Fibroblast of the aortic adventitia (primary cell): ENCODE measurements around the gene IFNA17. TPM values are rescaled to one million over a fixed set of nuclear protein-coding genes. Genes with fewer than 3 reads are reported as not detected.
"Not testable (repeated sequence)": the region's sequence is repeated elsewhere in the genome, so short reads cannot be mapped to it uniquely, and the experiment has no call there.

Source experiments
- DNase-seq: peaks from one replicate; pipeline ENCODE4 v3.0.0-alpha.2; 2010; ENCODE audit warnings: low read depth
- H3K4me3 ChIP-seq: 2 replicates; pipeline ENCODE4 v1.5.1; 2011; ENCODE audit warnings: low read depth, mild to moderate bottlenecking, control low read depth, low read length, moderate library complexity
- total RNA-seq: library from RNA; depleted of rRNA; stranded (reverse); fragments of >200 nt; gene quantifications from 2 replicates; pipeline ENCODE4 v1.2.3, GENCODE V29; 2012; ENCODE audit warnings: low replicate concordance
- TF ChIP-seq, protein P1 (sequence below): IDR thresholded peaks from 2 replicates; pipeline ENCODE4 v1.5.1; 2011; ENCODE audit warnings: mild to moderate bottlenecking, low read length, control low read depth, inconsistent platforms; ENCODE audit not compliant: insufficient read depth

IFNA17 gene
- total RNA-seq, 1 donor: not detected

- TF ChIP-seq, protein P1, sequence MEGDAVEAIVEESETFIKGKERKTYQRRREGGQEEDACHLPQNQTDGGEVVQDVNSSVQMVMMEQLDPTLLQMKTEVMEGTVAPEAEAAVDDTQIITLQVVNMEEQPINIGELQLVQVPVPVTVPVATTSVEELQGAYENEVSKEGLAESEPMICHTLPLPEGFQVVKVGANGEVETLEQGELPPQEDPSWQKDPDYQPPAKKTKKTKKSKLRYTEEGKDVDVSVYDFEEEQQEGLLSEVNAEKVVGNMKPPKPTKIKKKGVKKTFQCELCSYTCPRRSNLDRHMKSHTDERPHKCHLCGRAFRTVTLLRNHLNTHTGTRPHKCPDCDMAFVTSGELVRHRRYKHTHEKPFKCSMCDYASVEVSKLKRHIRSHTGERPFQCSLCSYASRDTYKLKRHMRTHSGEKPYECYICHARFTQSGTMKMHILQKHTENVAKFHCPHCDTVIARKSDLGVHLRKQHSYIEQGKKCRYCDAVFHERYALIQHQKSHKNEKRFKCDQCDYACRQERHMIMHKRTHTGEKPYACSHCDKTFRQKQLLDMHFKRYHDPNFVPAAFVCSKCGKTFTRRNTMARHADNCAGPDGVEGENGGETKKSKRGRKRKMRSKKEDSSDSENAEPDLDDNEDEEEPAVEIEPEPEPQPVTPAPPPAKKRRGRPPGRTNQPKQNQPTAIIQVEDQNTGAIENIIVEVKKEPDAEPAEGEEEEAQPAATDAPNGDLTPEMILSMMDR: peak; percentile 33
- not testable (repeated sequence) for H3K4me3 ChIP-seq
- peak; percentile 4 for DNase-seq
These were observed 32.9 kb downstream of the IFNA17 start for GRCh38 chr9:21194867-21195776.

DNA sequence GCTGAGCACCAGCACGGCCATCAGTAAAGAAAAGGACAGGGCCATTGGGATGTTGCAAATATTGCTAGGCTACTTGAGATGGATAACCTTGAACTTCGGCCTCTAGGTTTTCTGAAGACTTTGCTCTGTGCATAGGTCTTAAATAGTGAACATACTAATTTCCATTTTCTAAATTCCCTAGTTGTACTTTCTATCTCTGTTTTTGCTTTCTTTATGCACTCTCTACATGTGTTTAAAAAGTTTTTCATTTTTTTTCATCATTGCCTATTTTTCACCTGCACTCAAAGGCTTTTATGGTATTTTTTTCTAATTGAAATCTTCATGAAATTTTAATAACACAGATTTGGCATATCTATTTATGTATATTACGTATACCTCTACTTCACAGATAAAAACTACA lies 40.5 kb downstream of the IFNA17 start, which contains the start of gene IFNA4:
TSS of gene IFNA4 (minus strand) at position 101 of the 400 bp plus-strand sequence. CDS start at position 45, 56 bp downstream.
- DNase-seq, H3K4me3 ChIP-seq: not testable (repeated sequence)

DNA sequence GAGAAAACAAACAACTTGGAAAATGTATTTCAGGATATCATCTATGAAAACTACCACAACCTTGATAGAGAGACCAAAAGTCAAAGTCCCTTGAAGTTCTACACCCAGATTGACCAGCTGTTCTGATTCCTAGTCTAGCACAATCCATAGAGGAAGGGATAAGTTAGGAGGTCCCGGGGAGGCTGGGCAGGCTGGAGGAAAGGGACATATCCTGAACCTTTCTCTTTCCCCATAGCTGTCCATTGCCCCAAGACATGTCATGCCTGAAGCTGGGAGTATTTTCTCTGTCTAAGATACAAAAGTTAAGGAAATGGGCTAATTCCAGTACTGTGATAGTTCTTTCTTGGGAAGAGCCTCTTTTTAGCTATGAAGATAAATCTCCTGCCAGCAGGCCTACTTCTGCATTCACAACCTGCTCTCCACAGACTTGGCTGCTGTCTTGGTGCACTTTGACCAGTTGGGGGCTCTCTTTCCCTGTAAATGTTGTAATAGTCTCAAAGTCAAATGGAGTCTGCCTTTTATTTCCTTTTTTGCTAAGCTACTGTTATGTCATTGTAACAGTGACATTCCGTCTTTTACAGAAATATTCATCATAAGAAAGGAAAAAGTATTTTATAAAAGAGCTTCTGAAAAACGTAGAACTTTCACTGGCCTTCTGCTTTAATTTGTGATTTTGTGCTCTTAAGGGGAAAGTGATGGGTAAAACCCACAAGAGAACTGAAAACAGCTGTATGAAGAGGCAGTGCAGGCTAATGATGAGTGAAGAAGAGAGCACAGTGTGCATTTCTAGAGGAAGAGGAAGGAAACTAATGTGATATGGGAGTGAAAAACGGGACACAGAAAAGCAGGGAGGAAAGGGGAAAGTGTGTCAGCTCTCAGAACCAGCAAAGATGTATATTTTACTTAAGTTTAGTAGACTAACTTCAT lies 44.9 kb downstream of the IFNA17 start:
- TF ChIP-seq, protein P1: peak; percentile 49
- peak; percentile 10 for DNase-seq
- H3K4me3 ChIP-seq: not testable (repeated sequence)

Other genes with a start within 250 kb of the IFNA17 start
- 0.82 and 4.8 TPM in 2 replicates for gene HACD4, start 196.6 kb downstream of the IFNA17 start, total RNA-seq
- gene IFNB1, start 150.3 kb downstream of the IFNA17 start, total RNA-seq: not detected in 2 replicates
- not detected in 2 replicates for gene IFNW1, start 86.4 kb downstream of the IFNA17 start, total RNA-seq
- gene IFNA21, start 61.6 kb downstream of the IFNA17 start, total RNA-seq: not detected in 2 replicates
- gene IFNA4, start 40.6 kb downstream of the IFNA17 start, total RNA-seq: not detected in 2 replicates
- not detected in 2 replicates for gene IFNA7, start 26.0 kb downstream of the IFNA17 start, total RNA-seq
- gene IFNA10, start 21.1 kb downstream of the IFNA17 start, total RNA-seq: not detected in 2 replicates
- gene IFNA16, start 10.9 kb downstream of the IFNA17 start, total RNA-seq: not detected in 2 replicates
- not detected in 2 replicates for gene IFNA14, start 11.8 kb upstream of the IFNA17 start, total RNA-seq
- gene IFNA5, start 77.1 kb upstream of the IFNA17 start, total RNA-seq: 0.09 TPM in 1 of 2 replicates, not detected in the other
- gene KLHL9, start 107.2 kb upstream of the IFNA17 start, total RNA-seq: 39.0 and 48.4 TPM in 2 replicates
- gene IFNA6, start 122.7 kb upstream of the IFNA17 start, total RNA-seq: not detected in 2 replicates
- gene IFNA13, start 139.8 kb upstream of the IFNA17 start, total RNA-seq: not detected in 2 replicates
- not detected in 2 replicates for gene IFNA2, start 157.2 kb upstream of the IFNA17 start, total RNA-seq
- not detected in 2 replicates for gene IFNA8, start 180.9 kb upstream of the IFNA17 start, total RNA-seq
- gene IFNA1, start 212.2 kb upstream of the IFNA17 start, total RNA-seq: not detected in 2 replicates